Fibroblast of lung (primary cell): Measurements from ENCODE around the gene SORL1.

Source experiments
- CTCF ChIP-seq, 2 donors: IDR thresholded peaks in 1 of 2; conservative IDR thresholded peaks in 1 of 2; 1 replicate in 1 of 2; 2 replicates in 1 of 2; pipeline ENCODE4 v1.5.1; 2011 to 2012; ENCODE audit warnings: low read length in 2 of 2, control low read depth in 1 of 2, inconsistent platforms in 1 of 2, low read depth in 1 of 2, mild to moderate bottlenecking in 1 of 2
- EZH2 ChIP-seq: IDR thresholded peaks from 2 replicates; pipeline ENCODE4 v1.5.1; 2012; ENCODE audit warnings: low read length, control low read depth, mild to moderate bottlenecking; ENCODE audit errors: missing control alignments

GRCh38 chr11:121588747-121589146 is 136.6 kb downstream of the SORL1 start:
- no peak for TF ChIP-seq CTCF (conservative IDR thresholded peaks at IDR 0.05 in 1 of 2, IDR thresholded peaks at IDR 0.05 in 1 of 2; ENCODE audit: low read depth in 1 of 2, low read length in 2 of 2)
- no peak for TF ChIP-seq EZH2
